Activated gamma-delta T cell treated with Interleukin-2 at 50 U/mL for 16 hours (primary cell): ENCODE measurements around the gene TMEM178B.
"Not testable (repeated sequence)": the region's sequence is repeated elsewhere in the genome, so short reads cannot be mapped to it uniquely, and the experiment has no call there.

Source experiments
- DNase-seq: peaks from one replicate; pipeline ENCODE4 v3.0.0-alpha.2; 2020

Gene TMEM178B

DNA sequence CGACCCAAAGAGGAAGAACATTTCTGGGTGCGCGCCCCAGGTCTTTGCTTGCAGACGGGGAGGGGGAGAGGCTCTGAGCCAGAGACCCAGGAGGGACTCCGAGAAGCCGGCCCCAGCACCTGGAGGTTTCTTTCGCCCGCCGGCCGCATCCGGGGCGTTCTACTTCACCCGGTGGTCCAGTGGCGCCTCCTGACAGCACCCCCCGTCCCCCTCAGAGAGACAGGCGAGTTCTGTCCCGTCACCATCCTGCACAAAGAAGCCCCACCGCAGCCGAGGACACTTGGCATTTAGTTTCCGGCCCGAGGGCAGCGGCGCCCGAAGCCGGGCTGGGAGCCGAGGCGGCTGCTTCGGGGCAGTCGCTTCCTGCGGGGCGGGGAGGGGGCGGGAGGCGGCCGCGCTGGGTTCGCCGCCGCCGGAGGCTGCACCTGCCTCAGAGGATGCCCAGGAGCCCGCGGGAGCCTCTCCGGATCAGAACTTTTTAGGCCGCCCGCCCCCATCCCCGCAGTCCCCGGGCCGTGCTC is at the start of gene TMEM178B:
TSS of gene TMEM178B (plus strand) at position 424 of the 521 bp plus-strand sequence.
- DNase-seq: no peak

DNA sequence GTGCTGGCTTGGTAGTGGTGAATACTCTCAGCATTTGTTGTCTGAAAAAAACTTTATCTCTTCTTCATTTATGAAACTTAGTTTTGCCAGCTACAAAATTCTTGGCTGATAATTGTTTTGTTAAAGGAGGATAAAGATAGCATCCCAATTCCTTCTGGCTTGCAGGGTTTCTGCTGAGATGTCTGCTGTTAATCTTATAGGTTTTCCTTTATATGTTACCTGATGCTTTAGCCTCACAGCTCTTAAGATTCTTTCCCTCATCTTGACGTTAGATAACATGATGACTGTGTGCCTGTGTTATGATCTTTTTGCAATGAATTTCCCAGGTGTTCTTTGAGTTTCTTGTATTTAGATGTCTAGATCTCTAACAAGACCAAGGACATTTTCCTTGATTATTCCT is 49.2 kb upstream of the TMEM178B start:
- no peak for DNase-seq

DNA sequence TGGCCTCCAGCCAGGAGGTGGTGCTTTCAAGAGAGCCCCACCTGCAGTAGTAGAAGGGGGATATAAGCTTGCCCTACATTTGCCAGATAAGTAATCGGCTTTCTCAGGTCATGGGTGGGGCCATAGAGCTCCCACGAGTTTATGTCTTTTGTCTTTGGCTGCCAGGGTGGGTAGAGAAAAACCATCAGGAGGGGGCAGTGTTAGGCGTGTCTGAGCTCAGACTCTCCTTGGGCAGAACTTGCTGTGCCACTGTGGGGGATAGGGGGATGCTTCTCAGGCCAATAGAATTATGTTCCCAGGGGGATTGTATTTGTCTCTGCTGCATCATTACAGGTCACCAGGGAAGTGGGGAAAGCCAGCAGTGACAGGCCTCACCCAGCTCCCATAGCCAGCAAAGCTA is 46.8 kb upstream of the TMEM178B start:
- no peak for DNase-seq

DNA sequence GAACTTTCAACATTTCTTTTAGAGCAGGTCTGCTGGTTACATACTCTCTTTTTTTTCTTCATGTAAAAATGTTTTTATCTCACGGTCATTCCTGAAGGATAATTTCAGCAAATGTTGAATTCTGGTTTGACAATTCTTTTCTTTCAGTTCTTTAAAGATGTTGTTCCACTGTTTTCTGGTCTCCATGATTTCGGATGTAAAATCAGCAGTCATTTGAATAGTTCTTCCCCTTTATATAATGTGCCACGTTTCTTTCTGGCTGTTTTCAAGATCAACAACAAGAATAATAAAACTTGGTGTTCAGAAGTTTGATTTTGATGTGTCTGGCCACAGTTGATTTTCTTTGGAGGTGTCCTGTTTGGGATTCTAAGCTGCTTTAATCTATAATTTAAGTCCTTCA is 45.1 kb upstream of the TMEM178B start:
- DNase-seq: no peak

DNA sequence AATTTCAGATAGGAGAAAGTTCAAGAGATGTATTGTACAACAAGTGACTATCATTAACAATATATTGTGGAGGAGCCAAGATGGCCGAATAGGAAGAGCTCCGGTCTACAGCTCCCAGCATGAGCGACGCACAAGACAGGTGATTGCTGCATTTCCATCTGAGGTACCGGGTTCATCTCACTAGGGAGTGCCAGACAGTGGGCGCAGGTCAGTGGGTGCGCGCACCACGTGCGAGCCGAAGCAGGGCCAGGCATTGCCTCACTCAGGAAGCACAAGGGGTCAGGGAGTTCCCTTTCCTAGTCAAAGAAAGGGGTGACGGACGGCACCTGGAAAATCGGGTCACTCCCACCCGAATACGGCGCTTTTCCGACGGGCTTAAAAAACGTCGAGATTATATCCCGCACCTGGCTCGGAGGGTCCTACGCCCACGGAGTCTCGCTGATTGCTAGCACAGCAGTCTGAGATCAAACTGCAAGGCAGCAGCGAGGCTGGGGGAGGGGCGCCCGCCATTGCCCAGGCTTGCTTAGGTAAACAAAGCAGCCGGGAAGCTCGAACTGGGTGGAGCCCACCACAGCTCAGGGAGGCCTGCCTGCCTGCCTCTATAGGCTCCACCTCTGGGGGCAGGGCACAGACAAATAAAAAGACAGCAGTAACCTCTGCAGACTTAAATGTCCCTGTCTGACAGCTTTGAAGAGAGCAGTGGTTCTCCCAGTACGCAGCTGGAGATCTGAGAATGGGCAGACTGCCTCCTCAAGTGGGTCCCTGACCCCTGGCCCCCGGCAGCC is 41.1 kb upstream of the TMEM178B start:
- not testable (repeated sequence) for DNase-seq

DNA sequence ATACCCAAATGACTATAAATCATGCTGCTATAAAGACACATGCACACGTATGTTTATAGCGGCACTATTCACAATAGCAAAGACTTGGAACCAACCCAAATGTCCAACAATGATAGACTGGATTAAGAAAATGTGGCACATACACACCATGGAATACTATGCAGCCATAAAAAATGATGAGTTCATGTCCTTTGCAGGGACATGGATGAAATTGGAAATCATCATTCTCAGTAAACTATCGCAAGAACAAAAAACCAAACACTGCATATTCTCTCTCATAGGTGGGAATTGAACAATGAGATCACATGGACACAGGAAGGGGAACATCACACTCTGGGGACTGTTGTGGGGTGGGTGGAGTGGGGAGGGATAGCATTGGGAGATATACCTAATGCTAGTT is 35.8 kb upstream of the TMEM178B start:
- DNase-seq: not testable (repeated sequence)

DNA sequence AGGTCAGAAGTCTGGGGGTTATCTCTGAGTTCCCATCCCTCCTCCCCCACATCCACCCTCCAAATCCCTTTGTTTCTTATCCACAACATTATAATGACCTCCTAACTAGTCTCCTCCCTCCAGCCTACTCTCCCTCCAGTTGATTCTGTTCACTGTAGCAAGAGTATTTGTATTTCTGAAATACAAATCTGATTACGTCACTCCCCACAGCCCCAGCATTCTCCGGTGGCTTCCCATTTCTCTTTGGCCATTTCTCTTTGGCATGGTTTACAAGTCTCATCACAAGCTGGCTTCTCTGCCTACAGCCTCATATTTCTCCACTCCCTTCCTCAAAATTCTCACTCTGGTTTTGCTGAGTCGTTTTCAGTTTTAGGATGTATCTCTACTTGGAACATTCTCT is 34.5 kb upstream of the TMEM178B start:
- no peak for DNase-seq

DNA sequence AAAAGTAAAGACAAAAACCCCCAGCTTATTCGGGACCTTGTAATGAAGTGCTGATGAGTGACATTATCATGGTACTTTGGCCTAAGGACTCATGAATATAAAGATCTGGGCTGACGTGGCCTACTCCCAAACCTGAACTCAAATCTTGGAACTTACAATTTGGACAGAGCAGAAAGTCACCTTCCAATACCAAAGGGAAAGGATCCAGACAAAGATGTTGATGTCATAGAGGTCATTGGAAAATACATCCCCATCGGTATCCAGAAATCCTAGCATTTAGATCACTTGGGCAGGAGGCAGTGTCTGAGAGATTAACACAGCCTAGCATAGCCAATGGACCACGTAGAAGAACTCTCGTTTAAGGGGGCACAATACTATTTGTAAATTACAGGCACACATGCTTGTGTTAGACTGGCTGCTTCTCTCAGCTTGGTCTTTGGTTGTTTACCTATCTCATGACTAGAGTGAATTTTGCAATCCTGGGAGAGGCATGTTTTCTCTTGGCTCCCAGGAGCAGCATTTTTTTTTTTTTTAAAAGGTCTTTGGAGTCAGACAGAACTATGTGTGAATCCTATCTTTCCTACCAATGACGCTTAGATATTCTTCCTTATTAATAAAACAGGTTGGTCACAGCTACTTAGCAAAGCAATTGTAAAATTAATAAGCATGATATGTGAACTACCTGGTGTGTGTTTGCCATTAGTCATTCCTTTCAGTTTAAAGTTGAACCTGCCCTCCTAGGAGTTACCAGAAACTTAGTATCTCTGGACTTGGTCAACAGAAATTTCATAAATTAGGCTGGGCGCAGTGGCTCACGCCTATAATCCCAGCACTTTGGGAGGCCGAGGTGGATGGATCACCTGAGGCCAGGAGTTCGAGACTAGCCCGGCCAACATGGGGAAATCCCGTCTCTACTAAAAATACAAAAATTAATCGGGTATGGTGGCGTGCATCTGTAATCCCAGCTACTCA is 31.4 kb upstream of the TMEM178B start:
- DNase-seq: no peak

DNA sequence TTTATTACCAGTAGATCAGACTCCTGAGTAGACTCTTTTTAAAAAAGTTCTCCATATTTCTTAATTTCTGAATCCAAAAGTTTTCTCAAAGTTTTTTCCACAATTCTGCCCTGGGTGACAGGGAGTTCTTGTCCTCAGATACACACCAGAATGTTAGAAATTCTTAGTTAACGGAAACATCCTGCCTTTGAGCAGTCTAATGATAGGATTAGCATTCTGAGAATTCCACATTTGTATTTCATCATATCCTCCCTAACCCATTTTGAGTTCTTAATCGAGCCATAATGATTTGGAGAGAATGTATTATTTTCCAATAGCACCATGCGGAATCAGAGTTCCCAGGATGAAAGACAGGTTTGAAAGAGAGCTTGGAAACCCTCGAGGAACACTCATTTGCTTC is 30.2 kb upstream of the TMEM178B start:
- no peak for DNase-seq

DNA sequence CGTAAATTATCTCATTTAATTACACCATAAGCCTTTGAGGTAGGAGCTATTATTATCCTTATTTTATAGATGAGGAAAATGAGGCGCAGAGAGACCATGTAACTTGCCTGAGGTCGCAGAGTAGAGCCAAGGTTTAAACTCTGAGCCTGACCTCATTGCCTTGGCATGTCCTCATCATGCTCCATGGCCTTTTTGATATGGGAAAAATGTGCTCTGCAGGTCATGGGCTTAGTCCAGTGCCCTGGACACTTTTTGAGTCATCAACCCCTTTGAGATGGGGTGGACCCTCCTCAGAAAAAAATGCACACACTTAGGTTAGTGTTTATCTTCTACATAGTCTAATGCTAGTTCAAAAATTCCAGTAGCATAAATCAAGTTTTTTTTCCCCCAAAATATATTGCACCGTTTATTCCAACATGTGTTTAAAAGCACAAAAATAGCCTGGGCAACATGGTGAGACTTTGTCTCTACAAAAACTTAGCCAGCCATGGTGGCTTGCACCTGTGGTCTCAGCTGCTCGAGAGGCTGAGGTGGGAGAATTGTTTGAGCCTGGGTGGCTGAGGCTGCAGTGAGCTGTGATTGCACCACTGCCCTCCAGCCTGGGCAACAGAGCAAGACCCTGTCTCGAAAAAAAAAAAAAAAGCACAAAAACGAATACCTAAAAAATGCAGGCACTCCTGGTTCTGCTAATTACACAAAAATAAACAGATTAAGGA is 28.6 kb upstream of the TMEM178B start:
- no peak for DNase-seq

DNA sequence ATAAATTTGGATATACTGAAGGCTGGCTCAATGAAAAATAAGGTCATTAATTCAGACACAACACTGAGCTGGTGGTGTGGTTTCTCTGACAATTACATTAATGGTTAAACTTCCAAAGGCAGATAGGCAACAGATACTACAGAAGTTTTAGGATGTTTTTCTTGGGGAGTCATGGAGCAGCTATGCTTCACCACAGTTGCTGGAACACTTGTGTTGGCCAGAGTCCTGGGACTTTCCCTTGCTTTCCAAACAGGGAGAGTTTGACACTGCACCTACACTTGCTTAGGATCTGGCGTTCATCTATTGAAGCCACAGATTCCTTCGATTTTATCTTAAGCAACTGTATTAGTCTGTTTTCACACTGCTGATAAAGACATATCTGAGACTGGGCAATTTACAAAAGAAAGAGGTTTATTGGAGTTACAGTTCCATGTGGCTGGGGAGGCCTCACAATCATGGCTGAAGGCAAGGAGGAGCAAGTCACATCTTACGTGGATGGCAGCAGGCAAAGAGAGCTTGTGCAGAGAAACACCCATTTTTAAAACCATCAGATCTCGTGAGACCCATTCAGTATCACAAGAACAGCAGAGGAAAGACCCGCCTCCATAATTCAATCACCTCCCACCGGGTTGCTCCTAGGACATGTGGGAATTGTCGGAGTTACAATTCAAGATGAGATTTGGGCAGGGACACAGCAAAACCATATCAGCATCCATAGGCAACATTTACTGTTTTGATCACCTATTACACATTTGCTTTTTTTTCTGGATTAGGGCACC is 27.8 kb upstream of the TMEM178B start:
- DNase-seq: no peak

DNA sequence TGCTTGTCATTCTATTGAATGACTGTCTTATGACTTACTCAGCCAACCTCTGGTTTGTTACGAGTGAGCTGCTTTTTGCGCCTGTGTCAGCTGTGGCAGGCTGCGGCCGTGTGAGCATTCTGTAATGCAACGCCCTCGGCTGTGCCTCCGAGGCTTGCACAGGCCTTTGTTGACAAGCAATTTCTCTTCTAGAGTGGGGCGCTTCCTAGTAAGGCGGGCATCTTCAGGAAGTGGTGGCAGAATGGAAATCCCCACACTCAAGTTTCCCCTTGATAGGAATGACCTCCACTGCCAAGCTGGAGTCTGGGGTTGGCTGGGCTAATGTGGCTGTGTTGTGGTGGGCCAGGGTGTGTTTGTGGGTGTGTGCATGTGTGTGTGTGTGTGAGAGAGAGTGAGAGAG is 20.2 kb upstream of the TMEM178B start:
- peak; percentile 49 for DNase-seq

DNA sequence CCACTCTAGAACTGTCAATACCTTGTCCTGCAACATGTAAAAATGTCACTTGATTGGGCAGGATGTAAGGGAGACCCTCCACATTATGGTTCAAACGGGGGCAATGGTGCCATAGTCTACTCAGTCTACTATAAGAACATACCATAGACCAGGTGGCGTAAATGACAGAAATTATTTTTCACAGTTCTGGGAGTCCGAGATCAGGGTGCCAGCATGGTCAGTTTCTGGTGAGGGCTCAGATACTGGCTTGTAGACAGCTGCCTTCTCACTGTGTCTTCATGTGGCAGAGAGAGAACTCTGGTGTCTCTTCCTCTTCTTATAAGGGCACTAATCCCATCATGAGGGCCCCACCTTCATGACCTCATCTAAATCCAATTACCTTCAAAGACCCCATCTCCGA is 18.7 kb upstream of the TMEM178B start:
- DNase-seq: no peak

DNA sequence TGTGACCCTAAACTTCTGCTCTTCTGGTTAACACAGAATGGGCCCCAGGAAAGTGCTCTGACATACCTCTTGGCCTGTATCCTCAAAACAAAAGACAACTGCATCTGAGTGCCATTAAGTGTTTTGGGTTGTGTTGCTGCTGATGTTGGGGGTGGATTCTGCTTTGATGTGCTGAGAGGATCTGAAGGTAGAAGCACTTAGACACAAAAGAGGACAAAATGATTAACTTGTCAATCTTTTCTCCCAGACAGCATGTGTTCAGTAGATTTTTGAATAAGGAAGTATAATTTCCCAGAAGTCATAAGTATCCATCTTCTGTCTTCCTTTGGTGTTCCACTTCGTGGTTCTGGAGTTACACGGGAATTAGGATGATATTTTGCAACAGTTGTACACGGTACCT is 16.1 kb upstream of the TMEM178B start:
- no peak for DNase-seq

DNA sequence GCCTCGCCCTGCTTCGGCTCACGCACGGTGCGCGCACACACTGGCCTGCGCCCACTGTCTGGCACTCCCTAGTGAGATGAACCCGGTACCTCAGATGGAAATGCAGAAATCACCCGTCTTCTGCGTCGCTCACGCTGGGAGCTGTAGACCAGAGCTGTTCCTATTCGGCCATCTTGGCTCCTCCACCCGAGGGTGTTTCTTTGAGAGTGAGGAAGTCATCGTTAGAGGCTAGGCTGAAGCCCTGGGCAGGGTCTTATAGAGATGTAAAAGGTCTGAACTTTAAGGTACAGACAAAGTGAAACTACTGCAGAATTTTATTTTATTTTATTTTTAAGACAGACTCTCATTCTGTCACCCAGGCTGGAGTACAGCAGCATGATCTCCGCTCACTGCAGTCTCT is 6.0 kb upstream of the TMEM178B start:
- DNase-seq: not testable (repeated sequence)

DNA sequence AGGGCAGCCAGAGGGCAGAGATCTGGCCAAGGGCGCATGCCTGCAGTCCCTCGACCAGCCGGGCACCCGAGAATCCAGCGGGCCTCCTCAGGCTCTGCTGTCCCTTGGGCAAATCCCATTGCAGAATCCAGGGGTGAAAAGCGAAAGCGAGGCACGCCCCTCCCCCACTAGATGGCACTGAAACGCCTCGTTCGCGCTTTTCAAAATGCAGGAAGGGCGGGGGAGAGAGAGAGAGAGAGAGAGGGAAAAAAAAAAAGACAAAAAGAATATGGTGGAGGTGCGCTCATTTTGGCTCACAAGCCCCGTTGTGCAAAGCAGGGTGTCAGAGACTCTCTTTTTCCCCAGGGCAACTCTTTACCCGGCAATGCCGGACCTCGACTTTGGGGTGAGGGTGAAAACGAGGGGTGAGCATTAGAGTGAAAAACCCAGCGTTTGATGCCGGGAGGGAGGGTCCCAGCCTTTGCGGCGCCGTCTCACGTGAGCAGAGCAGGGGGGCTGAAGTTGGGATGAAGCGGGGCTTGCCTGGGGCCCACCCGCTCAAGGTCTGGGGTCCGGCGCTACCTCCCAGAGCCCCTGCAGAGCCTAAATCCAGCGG is 2.5 kb upstream of the TMEM178B start:
- DNase-seq: peak; percentile 25

DNA sequence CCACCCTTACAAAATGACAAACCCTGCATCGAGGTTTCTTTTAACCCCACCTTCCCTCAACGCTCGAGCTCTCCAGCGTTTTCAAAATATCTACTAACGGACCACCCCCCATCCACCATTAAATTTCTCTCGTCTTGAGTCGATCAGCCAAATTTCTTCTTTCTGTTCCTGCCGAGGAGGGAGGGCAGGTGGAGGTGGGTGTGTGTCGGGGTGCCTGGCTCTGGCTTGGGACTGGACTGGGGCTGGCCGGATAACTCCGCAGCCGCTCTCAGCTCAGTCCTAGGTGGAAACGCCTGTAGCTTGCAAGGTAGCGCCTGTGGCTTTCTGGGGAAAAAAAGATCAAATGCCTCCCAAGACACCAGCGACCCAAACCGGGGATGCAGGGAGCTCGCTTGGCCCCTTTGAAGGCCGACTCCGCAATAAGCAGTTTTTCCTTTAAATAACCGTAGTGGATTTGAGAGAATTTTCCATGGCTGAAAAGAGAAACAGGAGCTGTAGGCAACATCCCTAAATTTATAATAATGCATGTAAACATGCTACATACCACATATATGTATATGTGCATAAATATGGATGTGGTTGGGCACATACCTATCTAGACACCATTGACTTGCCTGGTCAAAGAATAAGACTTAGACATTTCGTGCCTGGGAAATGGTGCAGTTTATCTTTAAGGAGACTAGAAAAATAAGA is 1.9 kb upstream of the TMEM178B start:
- DNase-seq: no peak

DNA sequence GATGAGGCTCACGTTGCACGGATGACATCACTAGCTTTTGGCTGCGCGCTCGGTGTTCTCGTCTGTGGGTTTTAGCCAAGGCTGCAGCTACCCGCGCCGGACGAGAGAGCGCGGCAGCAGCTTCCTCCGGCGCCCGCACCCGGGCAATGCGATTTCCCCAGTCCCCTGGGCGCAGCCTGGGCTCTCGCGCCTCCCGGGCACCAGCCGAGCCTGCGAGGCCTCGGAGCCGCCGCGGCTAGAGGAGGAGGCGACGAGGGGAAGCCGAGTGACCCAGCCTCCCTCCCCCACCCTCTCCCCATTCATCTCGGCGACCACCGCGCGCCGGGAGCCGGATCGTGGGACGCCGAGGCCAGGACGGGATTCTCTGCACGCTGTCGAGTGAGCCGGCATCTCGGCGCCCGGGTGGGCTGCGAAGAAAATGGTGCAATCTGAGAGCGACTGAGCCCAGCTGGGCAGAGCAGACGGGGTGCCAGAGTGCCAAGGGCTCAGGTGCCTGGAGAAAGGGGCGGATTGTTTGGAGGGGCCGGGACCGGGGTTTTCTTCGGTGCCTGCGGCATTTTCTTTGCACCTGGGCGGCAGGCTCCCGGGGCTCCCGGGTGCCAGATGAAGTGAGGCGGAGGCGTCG is 1.2 kb upstream of the TMEM178B start:
- DNase-seq: no peak

DNA sequence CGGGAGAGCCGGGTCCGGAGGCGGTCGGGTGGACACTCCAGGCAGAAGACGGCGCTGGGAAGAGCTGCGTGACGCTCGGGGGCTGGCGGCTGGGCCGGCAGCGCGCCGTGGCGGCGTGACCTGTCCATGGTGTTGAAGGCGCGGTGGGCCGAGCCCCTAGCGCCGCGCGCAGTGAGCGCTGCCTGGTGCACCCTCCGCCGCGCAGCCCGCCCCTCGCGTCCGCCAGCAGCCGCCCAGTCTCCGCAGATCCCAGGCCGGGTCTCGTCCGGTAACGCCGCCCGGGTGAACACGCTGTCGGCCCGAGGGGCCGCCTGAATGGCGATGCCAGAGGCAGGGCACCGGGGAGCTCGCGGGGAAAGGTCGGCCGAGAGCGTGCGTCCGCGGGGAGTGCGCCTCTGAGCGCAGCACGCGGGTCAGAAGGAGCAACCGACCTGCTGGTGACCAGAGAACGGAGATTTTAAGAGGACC is 657 bp upstream of the TMEM178B start:
- no peak for DNase-seq

DNA sequence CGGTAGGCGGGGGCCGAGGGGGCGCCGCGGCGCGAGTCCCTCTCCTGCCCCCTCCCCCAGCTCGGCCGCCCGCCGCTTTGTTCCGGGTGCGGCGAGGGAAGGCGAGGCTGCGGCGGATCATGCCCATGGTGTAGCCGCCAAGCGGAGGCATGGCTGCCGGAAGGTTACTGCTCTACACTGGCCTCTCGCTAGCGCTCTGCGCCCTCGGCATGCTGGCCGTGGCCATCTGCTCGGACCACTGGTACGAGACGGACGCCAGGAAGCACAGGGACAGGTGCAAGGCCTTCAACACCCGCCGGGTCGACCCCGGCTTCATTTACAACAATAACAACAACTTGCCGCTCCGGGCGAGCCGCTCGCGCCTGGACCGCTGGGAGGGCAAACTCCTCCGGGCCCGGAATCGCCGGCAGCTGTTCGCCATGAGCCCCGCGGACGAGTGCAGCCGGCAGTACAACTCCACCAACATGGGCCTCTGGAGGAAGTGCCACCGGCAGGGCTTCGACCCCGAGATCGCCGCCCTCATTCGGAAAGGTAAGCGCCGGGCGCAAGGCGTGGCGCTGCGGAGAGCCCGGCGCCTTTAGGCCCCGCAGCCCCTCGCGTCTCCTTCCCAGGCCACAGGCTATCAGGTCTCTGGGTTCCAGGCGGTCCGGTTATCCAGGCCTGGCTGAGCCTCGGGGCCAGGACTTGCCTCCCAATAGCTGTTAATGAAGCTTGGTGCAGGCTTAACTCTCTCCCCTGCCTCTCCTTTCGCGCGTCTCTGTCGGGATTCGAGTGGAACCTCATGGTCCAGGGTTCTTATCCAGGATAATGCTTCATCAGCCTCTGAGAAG is 513 bp downstream of the TMEM178B start:
- DNase-seq: no peak
